Measurements from ENCODE around the gene ACAA2.
"Not testable (repeated sequence)": the region's sequence is repeated elsewhere in the genome, so short reads cannot be mapped to it uniquely, and the experiment has no call there.

The ACAA2 gene

GRCh38 chr18:49802623-49803022, 10.7 kb downstream of the ACAA2 start:
- peak in 1 of 2 donors; percentile 66 for DNase-seq
- Histone ChIP-seq H3K23ac (ENCODE audit: low read length) (no peak overlapping the region), H4K12ac (ENCODE audit: low read depth, low read length) (no peak overlapping the region), H2BK5ac (ENCODE audit: low read depth, low read length, poor library complexity) (no peak overlapping the region), H2BK120ac (ENCODE audit: insufficient read depth, low read length, poor library complexity) (no peak overlapping the region), H3K4me2 (ENCODE audit: low read length) (no peak overlapping the region), H2BK12ac (ENCODE audit: low read length) (no peak overlapping the region), H3K14ac (ENCODE audit: low read length) (no peak overlapping the region), H3K27me3 (ENCODE audit: insufficient read depth, low read length) (no peaks in the 10 kb centered on the region), H3K4ac (ENCODE audit: low read depth, low read length) (no peak overlapping the region), H3K79me2 (ENCODE audit: control insufficient read depth, insufficient read depth, low read length, poor library complexity) (no peaks in the 10 kb centered on the region), H3K4me1 (ENCODE audit: control insufficient read depth in 1 of 2, insufficient read depth in 2 of 2, low read length in 2 of 2) (no peaks in the 10 kb centered on the region), H3K9me3 (ENCODE audit: insufficient read depth, low read depth, low read length) (peaks cover 2% of the 10 kb centered on the region), H3K9ac (ENCODE audit: low read length) (no peak overlapping the region), H4K8ac (ENCODE audit: low read depth, low read length) (no peak overlapping the region), H3K79me1 (ENCODE audit: low read length) (no peaks in the 10 kb centered on the region), H4K91ac (ENCODE audit: low read depth, low read length) (no peak overlapping the region), H3K18ac (ENCODE audit: low read length) (no peak overlapping the region), H2AK5ac (ENCODE audit: low read length) (no peak overlapping the region), H3K27ac (ENCODE audit: low read depth, low read length) (no peak overlapping the region), H3K36me3 (ENCODE audit: control insufficient read depth in 1 of 2, insufficient read depth in 2 of 2, low read length in 2 of 2) (peaks cover 5 to 6% of the 10 kb centered on the region in 2 experiments), H2AFZ (ENCODE audit: insufficient read depth, low read length, poor library complexity) (no peak overlapping the region), H3K4me3 (ENCODE audit: low read depth, low read length) (no peak overlapping the region)
- WGBS (ENCODE audit: extremely low coverage, insufficient coverage, insufficient read length) = no CpG with 5 or more reads among the region's 4 CpGs

GRCh38 chr18:49800491-49800890, 12.8 kb downstream of the ACAA2 start:
- H3K79me2 ChIP-seq (ENCODE audit: control insufficient read depth, insufficient read depth, low read length, poor library complexity); H2AFZ ChIP-seq (ENCODE audit: insufficient read depth, low read length, poor library complexity); H2BK120ac ChIP-seq (ENCODE audit: insufficient read depth, low read length, poor library complexity); H2BK12ac ChIP-seq (ENCODE audit: low read length); H4K8ac ChIP-seq (ENCODE audit: low read depth, low read length); H3K36me3 ChIP-seq (ENCODE audit: control insufficient read depth in 1 of 2, insufficient read depth in 2 of 2, low read length in 2 of 2); H3K9ac ChIP-seq (ENCODE audit: low read length); H3K27me3 ChIP-seq (ENCODE audit: insufficient read depth, low read length); H3K4ac ChIP-seq (ENCODE audit: low read depth, low read length); H3K27ac ChIP-seq (ENCODE audit: low read depth, low read length); H4K12ac ChIP-seq (ENCODE audit: low read depth, low read length); H3K9me3 ChIP-seq (ENCODE audit: insufficient read depth, low read depth, low read length); H2BK5ac ChIP-seq (ENCODE audit: low read depth, low read length, poor library complexity); H2AK5ac ChIP-seq (ENCODE audit: low read length); H3K18ac ChIP-seq (ENCODE audit: low read length); DNase-seq; H3K14ac ChIP-seq (ENCODE audit: low read length); H4K91ac ChIP-seq (ENCODE audit: low read depth, low read length); H3K4me2 ChIP-seq (ENCODE audit: low read length); H3K79me1 ChIP-seq (ENCODE audit: low read length); H3K4me1 ChIP-seq (ENCODE audit: control insufficient read depth in 1 of 2, insufficient read depth in 2 of 2, low read length in 2 of 2); H3K23ac ChIP-seq (ENCODE audit: low read length); H3K4me3 ChIP-seq (ENCODE audit: low read depth, low read length): not testable (repeated sequence)
- no CpG with 5 or more reads among the region's 5 CpGs for WGBS (ENCODE audit: extremely low coverage, insufficient coverage, insufficient read length)

GRCh38 chr18:49799806-49800205, 13.5 kb downstream of the ACAA2 start:
- not testable (repeated sequence) for H3K27me3 ChIP-seq (ENCODE audit: insufficient read depth, low read length); H3K14ac ChIP-seq (ENCODE audit: low read length); H4K91ac ChIP-seq (ENCODE audit: low read depth, low read length); H4K12ac ChIP-seq (ENCODE audit: low read depth, low read length); H3K36me3 ChIP-seq (ENCODE audit: control insufficient read depth in 1 of 2, insufficient read depth in 2 of 2, low read length in 2 of 2); H3K4me3 ChIP-seq (ENCODE audit: low read depth, low read length); H3K9ac ChIP-seq (ENCODE audit: low read length); H2BK5ac ChIP-seq (ENCODE audit: low read depth, low read length, poor library complexity); H2AFZ ChIP-seq (ENCODE audit: insufficient read depth, low read length, poor library complexity); H3K27ac ChIP-seq (ENCODE audit: low read depth, low read length); H4K8ac ChIP-seq (ENCODE audit: low read depth, low read length); H3K4me1 ChIP-seq (ENCODE audit: control insufficient read depth in 1 of 2, insufficient read depth in 2 of 2, low read length in 2 of 2); H3K4ac ChIP-seq (ENCODE audit: low read depth, low read length); H3K18ac ChIP-seq (ENCODE audit: low read length); H3K4me2 ChIP-seq (ENCODE audit: low read length); H3K23ac ChIP-seq (ENCODE audit: low read length); DNase-seq; H3K9me3 ChIP-seq (ENCODE audit: insufficient read depth, low read depth, low read length); H2BK120ac ChIP-seq (ENCODE audit: insufficient read depth, low read length, poor library complexity); H3K79me2 ChIP-seq (ENCODE audit: control insufficient read depth, insufficient read depth, low read length, poor library complexity); H2BK12ac ChIP-seq (ENCODE audit: low read length); H2AK5ac ChIP-seq (ENCODE audit: low read length); H3K79me1 ChIP-seq (ENCODE audit: low read length)
- WGBS (ENCODE audit: extremely low coverage, insufficient coverage, insufficient read length) = no CpG with 5 or more reads among the region's 29 CpGs

GRCh38 chr18:49798001-49798400, 15.3 kb downstream of the ACAA2 start:
- peaks cover 2% of the 10 kb centered on the region for H3K9me3 ChIP-seq (ENCODE audit: insufficient read depth, low read depth, low read length)
- H3K4me1 ChIP-seq (ENCODE audit: control insufficient read depth in 1 of 2, insufficient read depth in 2 of 2, low read length in 2 of 2) = no peaks in the 10 kb centered on the region
- H3K14ac ChIP-seq (ENCODE audit: low read length) = no peak overlapping the region
- no peak overlapping the region for H3K27ac ChIP-seq (ENCODE audit: low read depth, low read length)
- H3K79me1 ChIP-seq (ENCODE audit: low read length) = no peaks in the 10 kb centered on the region
- peaks cover 5 to 6% of the 10 kb centered on the region in 2 experiments for H3K36me3 ChIP-seq (ENCODE audit: control insufficient read depth in 1 of 2, insufficient read depth in 2 of 2, low read length in 2 of 2)
- no peak overlapping the region for H2BK12ac ChIP-seq (ENCODE audit: low read length)
- no peak overlapping the region for H2BK120ac ChIP-seq (ENCODE audit: insufficient read depth, low read length, poor library complexity)
- H3K79me2 ChIP-seq (ENCODE audit: control insufficient read depth, insufficient read depth, low read length, poor library complexity) = no peaks in the 10 kb centered on the region
- no peak overlapping the region for H2BK5ac ChIP-seq (ENCODE audit: low read depth, low read length, poor library complexity)
- H3K9ac ChIP-seq (ENCODE audit: low read length) = no peak overlapping the region
- no peak overlapping the region for H2AK5ac ChIP-seq (ENCODE audit: low read length)
- H3K4ac ChIP-seq (ENCODE audit: low read depth, low read length) = no peak overlapping the region
- DNase-seq = no peak
- H3K4me3 ChIP-seq (ENCODE audit: low read depth, low read length) = no peak overlapping the region
- WGBS (ENCODE audit: extremely low coverage, insufficient coverage, insufficient read length) = no CpG with 5 or more reads among the region's 4 CpGs
- H3K27me3 ChIP-seq (ENCODE audit: insufficient read depth, low read length) = no peaks in the 10 kb centered on the region
- no peak overlapping the region for H4K8ac ChIP-seq (ENCODE audit: low read depth, low read length)
- no peak overlapping the region for H4K91ac ChIP-seq (ENCODE audit: low read depth, low read length)
- no peak overlapping the region for H2AFZ ChIP-seq (ENCODE audit: insufficient read depth, low read length, poor library complexity)
- H3K23ac ChIP-seq (ENCODE audit: low read length) = no peak overlapping the region
- H4K12ac ChIP-seq (ENCODE audit: low read depth, low read length) = no peak overlapping the region
- no peak overlapping the region for H3K4me2 ChIP-seq (ENCODE audit: low read length)
- H3K18ac ChIP-seq (ENCODE audit: low read length) = no peak overlapping the region
